K562 (cell line): ENCODE data around the gene SPATS2. TPM values are rescaled to one million over a fixed set of nuclear protein-coding genes. Genes with fewer than 3 reads are reported as not detected.
A peak's percentile ranks its signal among the peaks of the same experiment; 100 is the strongest.

Experiments used
- ATAC-seq: fragments of 200-7000 bp; cut with Tn5 transposase; 3 replicates; pipeline ENCODE4 v1.9.1; 2020; ENCODE audit warnings: moderate library complexity
- BruUV-seq: library from RNA; stranded (reverse); fragments of 400-500 nt; replicated peaks from 2 replicates; lab custom pipeline; 2021; lab: Mats Ljungman, UMichigan
- CTCF ChIA-PET: fragments of 300-600 bp; formaldehyde crosslinking; extraction: SDS; loops from one replicate; lab custom pipeline; 2021; ENCODE audit warnings: low intra/inter-chr PET ratio; lab: Yijun Ruan, JAX
- POLR2A ChIA-PET: fragments of 300-600, 350-650 bp; sonication (Branson Sonifier 250); formaldehyde crosslinking; extraction: SDS; loops from one replicate; lab custom pipeline; 2021; ENCODE audit warnings: antibody characterized with exemption, inconsistent platforms; lab: Yijun Ruan, JAX
- DNase-seq, 4 experiments: peaks; one replicate each; pipeline versions ENCODE4 v3.0.0 to v3.0.0-alpha.2; 2011 to 2018; ENCODE audit warnings: low spot score in 3 of 4, mixed read lengths in 3 of 4; ENCODE audit errors: extremely low read depth in 1 of 4
- FAIRE-seq: peaks from 2 replicates; lab custom pipeline; 2011; peaks lifted over from hg19 to GRCh38; lab: Jason Lieb, UNC
- H2AFZ ChIP-seq: 2 replicates; pipeline ENCODE4 v1.6.0; 2011; ENCODE audit warnings: low read depth, low read length, control low read depth, inconsistent platforms
- H3K27ac ChIP-seq: fragments of 200-600 bp; 3 replicates; pipeline ENCODE4 v1.8.0; 2011; ENCODE audit warnings: low read depth, mild to moderate bottlenecking, control low read depth, inconsistent platforms, low read length, moderate library complexity, mixed read lengths; ENCODE audit errors: extremely low read depth
- H3K27me3 ChIP-seq, 2 experiments: fragments of 300-600 bp in 1 of 2; 2 replicates in 1 of 2; 3 replicates in 1 of 2; pipeline versions ENCODE4 v1.6.0 to v1.8.0; 2011; ENCODE audit warnings: inconsistent platforms in 2 of 2, low read length in 2 of 2, mild to moderate bottlenecking in 1 of 2, mixed read lengths in 1 of 2, moderate library complexity in 1 of 2; ENCODE audit not compliant: control insufficient read depth in 2 of 2, insufficient read depth in 2 of 2
- H3K36me3 ChIP-seq: fragments of 300-600 bp; 3 replicates; pipeline ENCODE4 v1.8.0; 2011; ENCODE audit warnings: mild to moderate bottlenecking, low read length, inconsistent platforms; ENCODE audit not compliant: control insufficient read depth, insufficient read depth
- H3K4me1 ChIP-seq, 2 experiments: fragments of 200-600 bp in 1 of 2; replicated peaks in 1 of 2; 2 replicates in 1 of 2; 3 replicates in 1 of 2; pipeline versions ENCODE4 v1.5.1 to v1.8.0; 2011; ENCODE audit warnings: inconsistent platforms in 2 of 2, low read length in 2 of 2, mild to moderate bottlenecking in 1 of 2, mixed read lengths in 1 of 2, moderate library complexity in 1 of 2; ENCODE audit not compliant: control insufficient read depth in 2 of 2, insufficient read depth in 2 of 2
- H3K4me2 ChIP-seq: 2 replicates; pipeline ENCODE4 v1.6.1; 2011; ENCODE audit warnings: low read length, control low read depth, inconsistent platforms, mixed read lengths; ENCODE audit not compliant: insufficient read depth
- H3K4me3 ChIP-seq: fragments of 200-600 bp; sonication (generic), shearing (Covaris generic); 2 replicates; pipeline ENCODE4 v1.5.1; 2016; ENCODE audit warnings: control low read depth, inconsistent platforms
- H3K79me2 ChIP-seq: fragments of 200-600 bp; 3 replicates; pipeline ENCODE4 v1.8.0; 2011; ENCODE audit warnings: low read length, inconsistent platforms; ENCODE audit not compliant: control insufficient read depth, insufficient read depth
- H3K9ac ChIP-seq, 2 experiments: 2 replicates each; pipeline versions ENCODE4 v1.6.0 to v1.6.1; 2011; ENCODE audit warnings: low read depth in 2 of 2, low read length in 2 of 2, control low read depth in 1 of 2, inconsistent platforms in 1 of 2, mild to moderate bottlenecking in 1 of 2, mixed read lengths in 1 of 2; ENCODE audit not compliant: insufficient read depth in 1 of 2
- H3K9me1 ChIP-seq: one replicate; pipeline ENCODE4 v1.6.0; 2011; ENCODE audit warnings: inconsistent platforms, mild to moderate bottlenecking, low read length, moderate library complexity; ENCODE audit not compliant: control insufficient read depth, insufficient read depth
- H3K9me3 ChIP-seq: replicated peaks from 2 replicates; pipeline ENCODE4 v1.5.1; 2011; ENCODE audit warnings: low read depth, low read length, inconsistent platforms; ENCODE audit not compliant: control insufficient read depth, insufficient read depth
- H4K20me1 ChIP-seq: replicated peaks from 2 replicates; pipeline ENCODE4 v1.6.1; 2011; ENCODE audit warnings: low read length, inconsistent platforms, mixed read lengths; ENCODE audit not compliant: control insufficient read depth, insufficient read depth
- NBN ChIP-seq: fragments of 450-650 bp; IDR thresholded peaks from 2 replicates; pipeline ENCODE4 v1.6.1; 2016; ENCODE audit warnings: low read depth, mild to moderate bottlenecking
- ZC3H4 ChIP-seq: sonication (generic); formaldehyde crosslinking; IDR thresholded peaks from 2 replicates; pipeline ENCODE4 v1.9.0; 2021; ENCODE audit warnings: missing genetic modification reagents, borderline replicate concordance
- WGBS: fragments of 100-300 bp; shearing (Covaris generic); methylation state at CpG from one replicate; pipeline ENCODE4 v1.1.6; 2016; ENCODE audit warnings: low coverage, mixed read lengths; ENCODE audit not compliant: insufficient coverage; ENCODE audit errors: missing lambda C conversion rate; 5-methylcytosine and 5-hydroxymethylcytosine counted together
- in situ Hi-C: fragments of 300-500 bp; cut with MboI; formaldehyde crosslinking; loops from 4 replicates; pipeline ENCODE4 v1.15.0; 2018; ENCODE audit warnings: inconsistent platforms, mixed read lengths
- intact Hi-C: fragments of 100-400 bp; cut with micrococcal nuclease; formaldehyde crosslinking; loops from 2 replicates; pipeline ENCODE4 v1.14.2; 2022
- polyA plus RNA-seq, 8 experiments: library from polyadenylated mRNA; depleted of rRNA in 4 of 8; stranded (reverse) in 5 of 8; unstranded in 3 of 8; fragments of >200 nt; fragmentation: Nextera tagmentation in 2 of 8; fragmentation: Illumina TruSeq in 1 of 8; extraction: Ambion mirVana in 2 of 8; extraction: Trizol in 1 of 8; gene quantifications; 2 replicates each; pipeline versions ENCODE4 v1.2.1 to v1.2.3, GENCODE V29; 2011 to 2014; ENCODE audit warnings: inconsistent platforms in 1 of 8, missing spikeins in 1 of 8
- total RNA-seq, 7 experiments: library from RNA; depleted of rRNA in 6 of 7; stranded (reverse); fragments of >200 nt in 6 of 7; fragmentation: Illumina TruSeq in 2 of 7; extraction: Trizol in 2 of 7; gene quantifications; 2 replicates each; pipeline versions ENCODE4 v1.2.1 to v1.2.3, GENCODE V29; 2011 to 2021; ENCODE audit warnings: low replicate concordance in 1 of 7
- TF ChIP-seq, protein P1 (sequence below): fragments of 250-450 bp; sonication (Bioruptor Pico); IDR thresholded peaks from 2 replicates; pipeline ENCODE4 v1.9.0; 2021; ENCODE audit warnings: mild to moderate bottlenecking, inconsistent platforms
- TF ChIP-seq, protein P2 (sequence below): sonication (generic); formaldehyde crosslinking; IDR thresholded peaks from 2 replicates; pipeline ENCODE4 v1.8.1; 2023; ENCODE audit warnings: mild to moderate bottlenecking, missing genetic modification reagents
- TF ChIP-seq, protein P3 (sequence below): sonication (generic); formaldehyde crosslinking; IDR thresholded peaks from 2 replicates; pipeline ENCODE4 v1.8.0; 2022; ENCODE audit warnings: mild to moderate bottlenecking, missing genetic modification reagents, borderline replicate concordance
- TF ChIP-seq, protein P4 (sequence below), 2 experiments: IDR thresholded peaks; 2 replicates each; pipeline ENCODE4 v1.6.1; 2011; ENCODE audit warnings: borderline replicate concordance in 1 of 2, control low read depth in 1 of 2, low read depth in 1 of 2, low read length in 1 of 2, mild to moderate bottlenecking in 1 of 2, mixed read lengths in 1 of 2, moderate library complexity in 1 of 2; ENCODE audit not compliant: insufficient read depth in 1 of 2, insufficient read length in 1 of 2, poor library complexity in 1 of 2, severe bottlenecking in 1 of 2; ENCODE audit errors: extremely low read depth in 1 of 2
- TF ChIP-seq, protein P5 (sequence below): fragments of 450-650 bp; IDR thresholded peaks from 2 replicates; pipeline ENCODE4 v1.6.1; 2014; ENCODE audit warnings: low read depth, mild to moderate bottlenecking, moderate library complexity, borderline replicate concordance
- TF ChIP-seq, protein P6 (sequence below): sonication (generic); formaldehyde crosslinking; IDR thresholded peaks from 2 replicates; pipeline ENCODE4 v1.8.0; 2022; ENCODE audit warnings: mild to moderate bottlenecking, low read depth, missing genetic modification reagents

The SPATS2 gene
- total and polyA plus RNA-seq, 9 of the 15 experiments (the other 6 are each of a cell fraction or from before 2014, with no cell fraction given), result 5.4 to 48.2 (median 17.5) TPM

DNA sequence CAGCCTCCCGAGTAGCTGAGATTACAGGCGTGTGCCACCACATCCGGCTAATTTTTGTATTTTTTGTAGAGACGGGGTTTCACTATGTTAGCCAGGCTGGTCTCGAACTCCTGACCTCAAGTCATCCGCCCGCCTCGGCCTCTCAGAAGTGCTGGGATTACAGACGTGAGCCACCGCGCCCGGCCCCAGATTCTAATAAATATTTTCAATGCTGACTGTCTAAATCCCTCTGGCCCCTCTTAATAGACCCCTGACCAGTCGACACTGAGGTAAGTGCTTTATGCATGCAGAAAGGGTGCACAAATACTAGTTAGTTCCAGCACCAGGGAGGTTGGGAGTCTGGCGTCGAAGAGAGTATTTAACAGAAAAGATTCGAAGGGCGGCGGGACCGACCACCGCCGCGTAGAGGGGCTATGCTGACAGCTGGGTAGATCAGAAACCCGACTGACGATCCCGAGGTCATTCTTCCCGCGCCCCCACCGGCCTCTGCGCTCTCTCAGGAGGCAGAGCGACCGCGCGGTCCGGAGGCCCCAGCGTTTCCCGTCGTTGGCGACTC lies 1.1 kb upstream of the SPATS2 start:
- no TSS peak for BruUV-seq
- ChIA-PET CTCF (no interaction called here), POLR2A (interaction anchor here (0.6 to 3.4 kb wide), 22 partner anchors 7 to 1873 kb away, joined by 3 to 17 read pairs (median 3); partner anchors contain the start of gene TMBIM6)
- 21% methylated on average over 31 of the region's 38 CpGs for WGBS
- Histone ChIP-seq H3K27ac (peak overlapping the region; percentile 96), H4K20me1 (no peaks in the 10 kb centered on the region), H3K4me1 (peaks cover 12 to 25% of the 10 kb centered on the region in 2 experiments; a peak in 3 of 5 replicates), H2AFZ (peak overlapping the region; percentile 98), H3K9me1 (no peaks in the 10 kb centered on the region), H3K36me3 (no peaks in the 10 kb centered on the region), H3K9ac (peak overlapping the region; percentile 93 to 96), H3K4me2 (peak overlapping the region; percentile 99), H3K9me3 (no peaks in the 10 kb centered on the region), H3K27me3 (no peaks in the 10 kb centered on the region), H3K4me3 (peak overlapping the region; percentile 75), H3K79me2 (peaks cover 40% of the 10 kb centered on the region)
- intact Hi-C loops (loop anchor here (5.0 kb wide), 1 partner anchor 56 kb away; no protein-coding TSS in a partner anchor), in situ Hi-C loops (no loop called here)
- FAIRE-seq (no peak), ATAC-seq (peak; percentile 18), DNase-seq (peak in 1 of 4 experiments; percentile 25)
- TF ChIP-seq, protein P1, sequence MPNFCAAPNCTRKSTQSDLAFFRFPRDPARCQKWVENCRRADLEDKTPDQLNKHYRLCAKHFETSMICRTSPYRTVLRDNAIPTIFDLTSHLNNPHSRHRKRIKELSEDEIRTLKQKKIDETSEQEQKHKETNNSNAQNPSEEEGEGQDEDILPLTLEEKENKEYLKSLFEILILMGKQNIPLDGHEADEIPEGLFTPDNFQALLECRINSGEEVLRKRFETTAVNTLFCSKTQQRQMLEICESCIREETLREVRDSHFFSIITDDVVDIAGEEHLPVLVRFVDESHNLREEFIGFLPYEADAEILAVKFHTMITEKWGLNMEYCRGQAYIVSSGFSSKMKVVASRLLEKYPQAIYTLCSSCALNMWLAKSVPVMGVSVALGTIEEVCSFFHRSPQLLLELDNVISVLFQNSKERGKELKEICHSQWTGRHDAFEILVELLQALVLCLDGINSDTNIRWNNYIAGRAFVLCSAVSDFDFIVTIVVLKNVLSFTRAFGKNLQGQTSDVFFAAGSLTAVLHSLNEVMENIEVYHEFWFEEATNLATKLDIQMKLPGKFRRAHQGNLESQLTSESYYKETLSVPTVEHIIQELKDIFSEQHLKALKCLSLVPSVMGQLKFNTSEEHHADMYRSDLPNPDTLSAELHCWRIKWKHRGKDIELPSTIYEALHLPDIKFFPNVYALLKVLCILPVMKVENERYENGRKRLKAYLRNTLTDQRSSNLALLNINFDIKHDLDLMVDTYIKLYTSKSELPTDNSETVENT (CRISPR knock-in tag), result no peak
- TF ChIP-seq, protein P2, sequence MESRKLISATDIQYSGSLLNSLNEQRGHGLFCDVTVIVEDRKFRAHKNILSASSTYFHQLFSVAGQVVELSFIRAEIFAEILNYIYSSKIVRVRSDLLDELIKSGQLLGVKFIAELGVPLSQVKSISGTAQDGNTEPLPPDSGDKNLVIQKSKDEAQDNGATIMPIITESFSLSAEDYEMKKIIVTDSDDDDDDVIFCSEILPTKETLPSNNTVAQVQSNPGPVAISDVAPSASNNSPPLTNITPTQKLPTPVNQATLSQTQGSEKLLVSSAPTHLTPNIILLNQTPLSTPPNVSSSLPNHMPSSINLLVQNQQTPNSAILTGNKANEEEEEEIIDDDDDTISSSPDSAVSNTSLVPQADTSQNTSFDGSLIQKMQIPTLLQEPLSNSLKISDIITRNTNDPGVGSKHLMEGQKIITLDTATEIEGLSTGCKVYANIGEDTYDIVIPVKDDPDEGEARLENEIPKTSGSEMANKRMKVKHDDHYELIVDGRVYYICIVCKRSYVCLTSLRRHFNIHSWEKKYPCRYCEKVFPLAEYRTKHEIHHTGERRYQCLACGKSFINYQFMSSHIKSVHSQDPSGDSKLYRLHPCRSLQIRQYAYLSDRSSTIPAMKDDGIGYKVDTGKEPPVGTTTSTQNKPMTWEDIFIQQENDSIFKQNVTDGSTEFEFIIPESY (CRISPR knock-in tag), result no peak
- TF ChIP-seq, protein P3, sequence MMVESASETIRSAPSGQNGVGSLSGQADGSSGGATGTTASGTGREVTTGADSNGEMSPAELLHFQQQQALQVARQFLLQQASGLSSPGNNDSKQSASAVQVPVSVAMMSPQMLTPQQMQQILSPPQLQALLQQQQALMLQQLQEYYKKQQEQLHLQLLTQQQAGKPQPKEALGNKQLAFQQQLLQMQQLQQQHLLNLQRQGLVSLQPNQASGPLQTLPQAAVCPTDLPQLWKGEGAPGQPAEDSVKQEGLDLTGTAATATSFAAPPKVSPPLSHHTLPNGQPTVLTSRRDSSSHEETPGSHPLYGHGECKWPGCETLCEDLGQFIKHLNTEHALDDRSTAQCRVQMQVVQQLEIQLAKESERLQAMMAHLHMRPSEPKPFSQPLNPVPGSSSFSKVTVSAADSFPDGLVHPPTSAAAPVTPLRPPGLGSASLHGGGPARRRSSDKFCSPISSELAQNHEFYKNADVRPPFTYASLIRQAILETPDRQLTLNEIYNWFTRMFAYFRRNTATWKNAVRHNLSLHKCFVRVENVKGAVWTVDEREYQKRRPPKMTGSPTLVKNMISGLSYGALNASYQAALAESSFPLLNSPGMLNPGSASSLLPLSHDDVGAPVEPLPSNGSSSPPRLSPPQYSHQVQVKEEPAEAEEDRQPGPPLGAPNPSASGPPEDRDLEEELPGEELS (CRISPR knock-in tag), result no peak; the same call in 1 of the 2 replicates
- TF ChIP-seq, protein P4, sequence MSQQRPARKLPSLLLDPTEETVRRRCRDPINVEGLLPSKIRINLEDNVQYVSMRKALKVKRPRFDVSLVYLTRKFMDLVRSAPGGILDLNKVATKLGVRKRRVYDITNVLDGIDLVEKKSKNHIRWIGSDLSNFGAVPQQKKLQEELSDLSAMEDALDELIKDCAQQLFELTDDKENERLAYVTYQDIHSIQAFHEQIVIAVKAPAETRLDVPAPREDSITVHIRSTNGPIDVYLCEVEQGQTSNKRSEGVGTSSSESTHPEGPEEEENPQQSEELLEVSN (IDR thresholded peaks at IDR 0.05; ENCODE audit: borderline replicate concordance in 1 of 2, extremely low read depth in 1 of 2, insufficient read depth in 1 of 2, insufficient read length in 1 of 2, low read depth in 1 of 2, low read length in 1 of 2, poor library complexity in 1 of 2, severe bottlenecking in 1 of 2), result peak; percentile 55 to 74
- TF ChIP-seq, protein P5, sequence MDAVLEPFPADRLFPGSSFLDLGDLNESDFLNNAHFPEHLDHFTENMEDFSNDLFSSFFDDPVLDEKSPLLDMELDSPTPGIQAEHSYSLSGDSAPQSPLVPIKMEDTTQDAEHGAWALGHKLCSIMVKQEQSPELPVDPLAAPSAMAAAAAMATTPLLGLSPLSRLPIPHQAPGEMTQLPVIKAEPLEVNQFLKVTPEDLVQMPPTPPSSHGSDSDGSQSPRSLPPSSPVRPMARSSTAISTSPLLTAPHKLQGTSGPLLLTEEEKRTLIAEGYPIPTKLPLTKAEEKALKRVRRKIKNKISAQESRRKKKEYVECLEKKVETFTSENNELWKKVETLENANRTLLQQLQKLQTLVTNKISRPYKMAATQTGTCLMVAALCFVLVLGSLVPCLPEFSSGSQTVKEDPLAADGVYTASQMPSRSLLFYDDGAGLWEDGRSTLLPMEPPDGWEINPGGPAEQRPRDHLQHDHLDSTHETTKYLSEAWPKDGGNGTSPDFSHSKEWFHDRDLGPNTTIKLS, result no peak
- TF ChIP-seq ZC3H4 (CRISPR knock-in tag), result peak; percentile 24; the same call in 1 of the 2 replicates
- TF ChIP-seq NBN, result no peak
- TF ChIP-seq, protein P6, sequence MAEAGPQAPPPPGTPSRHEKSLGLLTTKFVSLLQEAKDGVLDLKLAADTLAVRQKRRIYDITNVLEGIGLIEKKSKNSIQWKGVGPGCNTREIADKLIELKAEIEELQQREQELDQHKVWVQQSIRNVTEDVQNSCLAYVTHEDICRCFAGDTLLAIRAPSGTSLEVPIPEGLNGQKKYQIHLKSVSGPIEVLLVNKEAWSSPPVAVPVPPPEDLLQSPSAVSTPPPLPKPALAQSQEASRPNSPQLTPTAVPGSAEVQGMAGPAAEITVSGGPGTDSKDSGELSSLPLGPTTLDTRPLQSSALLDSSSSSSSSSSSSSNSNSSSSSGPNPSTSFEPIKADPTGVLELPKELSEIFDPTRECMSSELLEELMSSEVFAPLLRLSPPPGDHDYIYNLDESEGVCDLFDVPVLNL (CRISPR knock-in tag), result no peak
